Smooth muscle cell (in vitro differentiated cells): Measurements from ENCODE around the gene NUP54. TPM values are rescaled to one million over a fixed set of nuclear protein-coding genes. Genes with fewer than 3 reads are reported as not detected.

Source experiments
- DNase-seq: peaks from one replicate; lab custom pipeline; 2025; ENCODE audit not compliant: unreplicated experiment; lab: John Stamatoyannopoulos, UW
- H2AFZ ChIP-seq: fragments of 200-600 bp; sonication (generic); 2 replicates; pipeline ENCODE4 v1.6.0; 2016; ENCODE audit warnings: antibody characterized with exemption, low read depth, mild to moderate bottlenecking
- H3F3A ChIP-seq: fragments of 200-600 bp; sonication (generic); 2 replicates; pipeline ENCODE4 v1.6.0; 2017; ENCODE audit warnings: antibody characterized with exemption, low read depth
- H3K27ac ChIP-seq: fragments of 200-600 bp; sonication (generic); 2 replicates; pipeline ENCODE4 v1.5.1; 2016; ENCODE audit warnings: low read depth, mild to moderate bottlenecking
- H3K27me3 ChIP-seq: fragments of 200-600 bp; sonication (generic); 2 replicates; pipeline ENCODE4 v1.6.1; 2016; ENCODE audit warnings: low read depth, mild to moderate bottlenecking
- H3K36me3 ChIP-seq: fragments of 200-600 bp; sonication (generic); 2 replicates; pipeline ENCODE4 v1.5.1; 2016; ENCODE audit warnings: low read depth
- H3K4me1 ChIP-seq: fragments of 200-600 bp; sonication (generic); 2 replicates; pipeline ENCODE4 v1.5.1; 2016; ENCODE audit warnings: low read depth
- H3K4me2 ChIP-seq: fragments of 200-600 bp; sonication (generic); 2 replicates; pipeline ENCODE4 v1.6.0; 2016; ENCODE audit warnings: mild to moderate bottlenecking
- H3K4me3 ChIP-seq: fragments of 200-600 bp; sonication (generic); 2 replicates; pipeline ENCODE4 v1.5.1; 2016; ENCODE audit warnings: mild to moderate bottlenecking
- H3K79me2 ChIP-seq: fragments of 200-600 bp; sonication (generic); 2 replicates; pipeline ENCODE4 v1.6.0; 2016; ENCODE audit warnings: low read depth, mild to moderate bottlenecking
- H3K9ac ChIP-seq: fragments of 200-600 bp; sonication (generic); 2 replicates; pipeline ENCODE4 v1.6.0; 2016; ENCODE audit warnings: low read depth
- H3K9me3 ChIP-seq: fragments of 200-600 bp; sonication (generic); replicated peaks from 2 replicates; pipeline ENCODE4 v1.5.1; 2016; ENCODE audit warnings: low read depth
- H4K20me1 ChIP-seq: fragments of 200-600 bp; sonication (generic); 2 replicates; pipeline ENCODE4 v1.6.0; 2016; ENCODE audit warnings: low read depth
- WGBS: methylation state at CpG from one replicate; pipeline ENCODE4 v1.1.7; 2016; ENCODE audit warnings: low lambda C conversion rate; 5-methylcytosine and 5-hydroxymethylcytosine counted together
- polyA plus RNA-seq: library from polyadenylated mRNA; unstranded; fragments of >200 nt; fragmentation: Nextera tagmentation; extraction: Ambion mirVana; gene quantifications from 2 replicates; pipeline ENCODE4 v1.2.1, GENCODE V29; 2016
- total RNA-seq: library from RNA; depleted of rRNA; stranded (reverse); fragments of >200 nt; gene quantifications from 2 replicates; pipeline ENCODE4 v1.2.3, GENCODE V29; 2014
- TF ChIP-seq, protein P1 (sequence below): fragments of 200-600 bp; sonication (generic); IDR thresholded peaks from 2 replicates; pipeline ENCODE4 v1.5.1; 2017; ENCODE audit warnings: borderline replicate concordance, mild to moderate bottlenecking, antibody characterized with exemption; ENCODE audit not compliant: insufficient read depth, poor library complexity, severe bottlenecking

Gene NUP54
- total and polyA plus RNA-seq, 2 experiments from 2014 or later = 36.3 to 52.6 TPM

DNA sequence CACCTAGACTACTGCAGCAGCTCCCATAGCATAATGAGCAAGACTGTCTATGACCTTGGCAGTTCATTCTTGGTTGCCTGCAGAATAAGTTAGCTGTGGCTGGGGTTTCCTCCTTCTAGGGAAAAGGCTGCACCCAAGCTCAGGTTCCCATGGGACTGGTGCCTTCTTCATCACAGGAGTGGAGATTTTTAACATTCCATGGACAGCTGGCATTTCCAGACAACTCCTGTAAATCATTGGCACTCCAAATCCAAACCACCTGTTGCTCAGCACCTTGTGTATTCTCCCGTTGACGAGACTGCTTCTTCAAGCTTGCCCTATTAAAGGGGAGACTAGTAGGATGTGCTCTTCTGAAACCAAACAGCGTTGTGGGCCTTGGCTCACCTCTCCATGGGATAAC, 7.8 kb upstream of the NUP54 start:
- Histone ChIP-seq H3K79me2 (no peaks in the 10 kb centered on the region), H3K27ac (no peak overlapping the region), H3F3A (peaks cover 5% of the 10 kb centered on the region), H3K27me3 (no peaks in the 10 kb centered on the region), H3K9ac (no peak overlapping the region), H3K4me3 (no peak overlapping the region), H2AFZ (no peak overlapping the region), H3K4me1 (no peaks in the 10 kb centered on the region), H3K9me3 (no peaks in the 10 kb centered on the region), H3K4me2 (no peak overlapping the region), H4K20me1 (no peaks in the 10 kb centered on the region), H3K36me3 (peaks cover 5% of the 10 kb centered on the region)
- DNase-seq = no peak
- WGBS = 97% methylated on average over 3 of the region's 3 CpGs
- TF ChIP-seq, protein P1, sequence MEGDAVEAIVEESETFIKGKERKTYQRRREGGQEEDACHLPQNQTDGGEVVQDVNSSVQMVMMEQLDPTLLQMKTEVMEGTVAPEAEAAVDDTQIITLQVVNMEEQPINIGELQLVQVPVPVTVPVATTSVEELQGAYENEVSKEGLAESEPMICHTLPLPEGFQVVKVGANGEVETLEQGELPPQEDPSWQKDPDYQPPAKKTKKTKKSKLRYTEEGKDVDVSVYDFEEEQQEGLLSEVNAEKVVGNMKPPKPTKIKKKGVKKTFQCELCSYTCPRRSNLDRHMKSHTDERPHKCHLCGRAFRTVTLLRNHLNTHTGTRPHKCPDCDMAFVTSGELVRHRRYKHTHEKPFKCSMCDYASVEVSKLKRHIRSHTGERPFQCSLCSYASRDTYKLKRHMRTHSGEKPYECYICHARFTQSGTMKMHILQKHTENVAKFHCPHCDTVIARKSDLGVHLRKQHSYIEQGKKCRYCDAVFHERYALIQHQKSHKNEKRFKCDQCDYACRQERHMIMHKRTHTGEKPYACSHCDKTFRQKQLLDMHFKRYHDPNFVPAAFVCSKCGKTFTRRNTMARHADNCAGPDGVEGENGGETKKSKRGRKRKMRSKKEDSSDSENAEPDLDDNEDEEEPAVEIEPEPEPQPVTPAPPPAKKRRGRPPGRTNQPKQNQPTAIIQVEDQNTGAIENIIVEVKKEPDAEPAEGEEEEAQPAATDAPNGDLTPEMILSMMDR = no peak

DNA sequence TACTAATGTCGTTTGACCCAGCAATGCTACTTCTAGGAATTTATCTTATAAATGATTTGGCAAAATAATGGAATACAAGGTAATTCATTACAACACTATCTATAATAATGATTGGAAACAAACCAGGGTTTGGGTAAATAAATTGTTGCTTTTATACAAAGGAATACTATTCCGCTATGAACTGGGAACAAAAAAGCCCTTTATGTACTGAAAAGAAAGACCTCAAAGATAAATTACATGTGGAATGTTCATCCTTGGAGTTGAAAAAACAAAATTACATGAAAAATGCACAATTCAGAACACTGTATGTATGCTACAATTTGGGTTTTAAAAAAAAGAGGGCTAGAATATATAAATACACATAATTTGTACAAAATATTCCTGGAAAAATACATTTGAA, 5.2 kb upstream of the NUP54 start:
- Histone ChIP-seq H3K27me3 (no peaks in the 10 kb centered on the region), H2AFZ (no peak overlapping the region), H3K9ac (no peak overlapping the region), H3K4me1 (peaks cover 7% of the 10 kb centered on the region), H3K36me3 (no peaks in the 10 kb centered on the region), H3K79me2 (peaks cover 8% of the 10 kb centered on the region), H3K4me3 (no peak overlapping the region), H3F3A (no peaks in the 10 kb centered on the region), H3K9me3 (no peaks in the 10 kb centered on the region), H3K27ac (no peak overlapping the region), H4K20me1 (no peaks in the 10 kb centered on the region), H3K4me2 (no peak overlapping the region)
- WGBS = 96% methylated on average over 2 of the region's 2 CpGs
- DNase-seq = no peak
- TF ChIP-seq, protein P1 = no peak

DNA sequence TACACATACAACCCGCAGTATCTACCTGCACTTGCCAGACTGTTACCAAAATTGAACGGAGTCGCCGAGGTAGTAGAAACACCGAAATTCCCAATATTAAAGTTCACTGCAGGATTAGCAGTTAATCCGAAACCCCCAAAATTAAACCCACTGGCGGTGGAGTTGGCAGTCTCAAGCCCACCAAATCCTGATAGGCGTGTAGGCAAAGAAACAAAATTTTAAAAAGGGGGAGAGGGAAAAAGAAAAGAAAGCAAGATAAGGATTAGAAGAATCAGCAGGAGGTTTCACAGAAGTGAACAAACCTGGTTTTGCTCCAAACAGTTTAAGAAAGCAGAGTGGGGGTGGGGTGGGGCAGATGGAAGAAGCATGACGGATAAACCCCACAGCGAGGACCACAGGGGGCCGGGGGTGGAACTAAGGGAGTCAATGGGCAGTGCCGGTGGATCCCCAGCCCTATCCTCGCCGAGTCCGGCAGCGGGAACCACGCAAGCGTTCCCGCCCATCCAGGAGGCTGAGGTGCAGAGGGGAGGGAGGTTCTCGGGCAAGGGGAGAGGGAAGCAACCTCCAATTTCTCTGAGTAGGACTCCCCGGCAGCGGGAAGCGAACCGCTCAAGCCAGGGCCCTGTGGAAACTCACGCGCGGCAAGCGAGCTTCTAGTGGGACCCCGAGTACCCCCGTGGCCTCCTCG, 599 bp downstream of the NUP54 start:
- Histone ChIP-seq H3F3A (no peaks in the 10 kb centered on the region), H3K9me3 (no peaks in the 10 kb centered on the region), H3K27me3 (no peaks in the 10 kb centered on the region), H3K9ac (peak overlapping the region; percentile 92), H3K4me2 (peak overlapping the region; percentile 98), H2AFZ (peak overlapping the region; percentile 96), H4K20me1 (peaks cover 34% of the 10 kb centered on the region), H3K79me2 (peaks cover 58% of the 10 kb centered on the region), H3K36me3 (peaks cover 7% of the 10 kb centered on the region), H3K4me3 (peak overlapping the region; percentile 88), H3K27ac (peak overlapping the region; percentile 86), H3K4me1 (peaks cover 26% of the 10 kb centered on the region)
- DNase-seq = peak; percentile 53
- under 1% methylated on average over 18 of the region's 31 CpGs for WGBS
- TF ChIP-seq, protein P1 = no peak

DNA sequence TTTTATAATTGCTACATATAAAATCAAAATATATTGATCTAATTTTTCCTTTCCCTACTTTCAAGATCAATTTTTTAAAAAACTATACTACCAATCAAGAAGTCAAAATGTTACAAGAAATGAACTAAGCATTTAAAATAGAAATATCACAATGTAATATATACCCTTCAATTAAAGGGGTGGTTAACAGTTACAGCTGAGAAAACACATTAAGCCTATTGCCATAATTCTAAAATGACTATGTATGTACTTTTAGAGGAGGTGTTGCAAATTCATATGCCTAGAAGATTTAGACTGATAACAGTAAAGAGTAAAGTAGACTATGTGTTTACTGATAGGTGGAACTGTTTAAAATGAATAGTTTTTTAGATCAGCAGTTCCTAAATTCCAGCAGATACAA, 3.7 kb downstream of the NUP54 start:
- Histone ChIP-seq H3K27ac (no peak overlapping the region), H3K4me1 (peaks cover 26% of the 10 kb centered on the region), H3K9ac (no peak overlapping the region), H3K9me3 (no peaks in the 10 kb centered on the region), H3K27me3 (no peaks in the 10 kb centered on the region), H3F3A (no peaks in the 10 kb centered on the region), H3K79me2 (peaks cover 75% of the 10 kb centered on the region), H4K20me1 (peaks cover 45% of the 10 kb centered on the region), H3K36me3 (peaks cover 8% of the 10 kb centered on the region), H3K4me3 (no peak overlapping the region), H3K4me2 (no peak overlapping the region), H2AFZ (no peak overlapping the region)
- TF ChIP-seq, protein P1 = no peak
- DNase-seq = no peak
